ENCODE data around the gene MYO1B.

The MYO1B gene

DNA sequence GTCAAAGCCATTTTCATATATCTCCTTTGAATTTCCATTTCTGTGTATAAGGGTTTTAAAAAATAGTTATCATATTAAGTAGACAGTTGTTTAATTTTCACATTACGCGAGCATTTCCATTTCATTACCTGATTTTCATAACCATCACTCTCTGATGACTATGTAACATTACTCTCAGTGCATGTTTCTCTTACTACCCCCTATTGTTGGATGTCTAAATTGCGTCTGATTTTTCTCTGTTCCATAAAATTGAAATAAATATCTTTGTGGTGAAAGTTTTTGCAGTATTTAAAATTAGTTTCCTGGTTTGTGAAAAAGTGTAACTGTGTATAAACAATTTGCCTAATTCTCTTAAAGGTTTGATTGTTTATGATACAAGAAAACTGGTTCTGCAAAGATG lies 123.8 kb downstream of the MYO1B start:
- no peak for DNase-seq

DNA sequence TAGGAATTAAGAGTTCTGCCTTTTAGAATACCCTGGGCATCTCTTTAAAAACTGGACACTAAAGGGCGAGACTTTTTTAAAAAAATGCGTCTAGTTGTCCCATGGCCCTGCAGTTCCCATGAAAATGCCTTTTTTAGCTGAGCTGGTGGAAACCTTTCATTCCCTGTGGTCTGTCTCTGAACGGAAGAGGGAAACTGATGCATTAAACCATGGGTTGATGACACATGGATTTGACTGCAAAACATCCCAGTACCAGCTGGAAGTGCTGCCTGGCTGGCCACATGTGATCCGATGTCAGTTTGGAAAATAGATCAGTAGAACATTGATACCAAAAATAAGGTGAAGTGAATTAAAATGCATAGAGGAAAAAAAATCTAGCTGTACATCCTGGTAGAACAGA lies 129.2 kb downstream of the MYO1B start:
- no peak for DNase-seq

- no peak for DNase-seq
These were observed 129.7 kb downstream of the MYO1B start for GRCh38 chr2:191374939-191375338.

GRCh38 chr2:191376981-191377629 lies 131.9 kb downstream of the MYO1B start:
- DNase-seq, result peak; percentile 40

- DNase-seq, result no peak
These were observed 134.2 kb downstream of the MYO1B start for GRCh38 chr2:191379375-191379774.

DNA sequence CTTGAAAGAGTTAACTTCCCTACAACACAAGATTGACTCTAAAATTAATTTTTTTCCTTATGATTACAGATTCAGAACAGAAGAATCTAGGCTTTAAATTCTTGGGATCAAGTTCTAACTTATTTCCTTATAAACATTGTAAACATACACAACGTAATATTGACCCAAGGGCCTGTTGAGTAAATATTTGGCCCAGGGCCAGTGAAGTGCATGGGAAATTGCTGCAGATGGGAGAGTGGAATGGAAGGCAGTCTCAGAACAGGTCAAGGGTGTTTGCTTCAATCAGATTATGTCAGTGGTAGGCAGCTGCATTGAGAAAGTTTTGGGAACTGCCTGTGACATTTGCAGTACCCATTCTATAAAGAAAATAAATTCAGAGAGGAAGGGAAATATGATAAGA lies 137.6 kb downstream of the MYO1B start:
- no peak for DNase-seq

- no peak for DNase-seq
These were observed 138.3 kb downstream of the MYO1B start for GRCh38 chr2:191383486-191383885.

- no peak for DNase-seq
These were observed 139.6 kb downstream of the MYO1B start for GRCh38 chr2:191384829-191385228.

- DNase-seq, result no peak
These were observed 140.4 kb downstream of the MYO1B start for GRCh38 chr2:191385416-191386160.

- DNase-seq, result no peak
These were observed 141.8 kb downstream of the MYO1B start for GRCh38 chr2:191386938-191387536.

GRCh38 chr2:191389288-191389687 lies 144.1 kb downstream of the MYO1B start:
- no peak for DNase-seq

- DNase-seq, result no peak
These were observed 146.0 kb downstream of the MYO1B start for GRCh38 chr2:191391171-191391570.

DNA sequence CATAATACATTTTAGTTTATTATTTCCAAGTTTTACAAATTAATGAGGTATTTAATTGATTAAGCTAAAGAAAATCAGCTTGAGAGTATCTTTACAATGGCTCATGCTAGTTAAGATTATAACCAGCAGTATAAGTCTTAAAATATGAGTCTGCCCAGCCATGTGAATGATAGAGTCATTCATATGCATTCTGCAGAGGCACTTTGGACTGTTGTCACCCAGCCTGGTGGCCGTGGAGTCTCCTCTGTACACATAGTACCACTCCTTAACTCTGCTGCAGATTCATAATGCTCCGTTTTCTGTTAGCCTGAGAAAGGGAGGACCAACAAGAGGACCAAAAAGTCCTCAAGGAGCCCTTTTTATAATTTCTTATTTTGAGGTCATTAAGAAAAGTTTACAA lies 148.8 kb downstream of the MYO1B start:
- DNase-seq, result no peak

DNA sequence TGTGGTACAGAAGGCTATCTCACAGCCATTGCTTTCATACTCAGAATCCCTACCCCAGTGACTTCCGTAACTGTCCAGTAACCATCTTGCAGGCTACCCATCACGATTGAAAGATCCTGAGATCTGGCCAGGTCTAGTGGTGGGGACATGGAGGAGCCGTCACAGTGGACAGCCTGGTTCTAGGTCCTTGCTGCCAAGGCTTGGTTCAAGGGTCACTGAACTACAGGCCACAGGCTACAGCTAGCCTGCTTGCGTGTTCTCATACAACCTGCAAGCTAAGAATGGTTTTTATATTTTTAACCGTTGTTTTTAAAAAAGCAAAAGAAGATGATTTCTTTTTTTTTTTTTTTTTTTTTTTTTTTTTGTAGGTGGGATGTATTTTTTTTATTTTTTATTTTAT lies 151.6 kb downstream of the MYO1B start:
- no peak for DNase-seq

GRCh38 chr2:191399601-191400000 lies 154.4 kb downstream of the MYO1B start:
- no peak for DNase-seq

- no peak for DNase-seq
These were observed 156.1 kb downstream of the MYO1B start for GRCh38 chr2:191401287-191401686.

DNA sequence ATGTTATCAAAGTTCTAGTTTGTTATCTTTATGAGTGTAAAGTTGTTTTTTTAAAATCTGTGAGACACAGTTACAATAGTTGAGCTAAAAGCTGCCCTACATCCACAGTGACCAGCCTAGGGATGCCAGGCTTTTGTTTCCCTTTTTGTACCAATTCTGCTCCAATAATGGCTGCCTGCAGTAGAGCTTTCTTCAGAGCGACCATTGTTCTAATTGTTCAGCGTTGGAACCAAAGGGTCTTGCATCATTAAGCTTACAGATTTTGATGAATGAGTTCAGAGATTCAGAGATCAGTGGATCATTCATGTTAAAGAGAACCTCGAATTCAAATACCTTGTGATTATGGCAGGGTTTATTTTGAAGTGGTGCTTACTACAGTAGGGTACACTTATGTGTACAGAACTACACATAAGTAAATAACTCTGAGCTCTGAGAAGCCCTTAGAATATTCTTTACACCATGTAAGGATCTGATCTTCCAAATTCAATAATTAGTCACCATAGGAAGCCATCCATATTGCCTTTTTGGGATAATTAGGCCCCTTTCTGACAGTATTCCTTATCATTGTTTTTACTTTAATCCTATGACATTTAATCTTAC lies 157.9 kb downstream of the MYO1B start:
- DNase-seq, result no peak

- DNase-seq, result no peak
These were observed 159.4 kb downstream of the MYO1B start for GRCh38 chr2:191404568-191404991.

DNA sequence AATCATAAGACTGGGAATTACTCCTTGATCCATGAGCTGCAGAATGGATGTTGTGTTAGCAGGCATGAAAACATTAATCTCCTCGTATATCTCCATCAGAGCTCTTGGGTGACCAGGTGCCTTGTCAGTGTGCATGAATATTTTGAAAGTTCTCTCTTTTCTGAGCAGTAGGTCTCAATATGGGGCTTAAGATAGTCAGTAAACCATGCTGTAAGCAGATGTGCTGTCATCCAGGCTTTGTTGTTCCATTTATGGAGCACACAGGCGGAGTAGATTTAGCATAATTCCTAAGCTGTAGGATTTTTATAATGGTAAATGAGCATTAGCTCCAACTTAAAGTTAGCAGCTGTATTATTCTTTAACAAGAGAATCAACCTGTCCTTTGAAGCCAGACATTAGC lies 160.3 kb downstream of the MYO1B start:
- DNase-seq, result no peak

DNA sequence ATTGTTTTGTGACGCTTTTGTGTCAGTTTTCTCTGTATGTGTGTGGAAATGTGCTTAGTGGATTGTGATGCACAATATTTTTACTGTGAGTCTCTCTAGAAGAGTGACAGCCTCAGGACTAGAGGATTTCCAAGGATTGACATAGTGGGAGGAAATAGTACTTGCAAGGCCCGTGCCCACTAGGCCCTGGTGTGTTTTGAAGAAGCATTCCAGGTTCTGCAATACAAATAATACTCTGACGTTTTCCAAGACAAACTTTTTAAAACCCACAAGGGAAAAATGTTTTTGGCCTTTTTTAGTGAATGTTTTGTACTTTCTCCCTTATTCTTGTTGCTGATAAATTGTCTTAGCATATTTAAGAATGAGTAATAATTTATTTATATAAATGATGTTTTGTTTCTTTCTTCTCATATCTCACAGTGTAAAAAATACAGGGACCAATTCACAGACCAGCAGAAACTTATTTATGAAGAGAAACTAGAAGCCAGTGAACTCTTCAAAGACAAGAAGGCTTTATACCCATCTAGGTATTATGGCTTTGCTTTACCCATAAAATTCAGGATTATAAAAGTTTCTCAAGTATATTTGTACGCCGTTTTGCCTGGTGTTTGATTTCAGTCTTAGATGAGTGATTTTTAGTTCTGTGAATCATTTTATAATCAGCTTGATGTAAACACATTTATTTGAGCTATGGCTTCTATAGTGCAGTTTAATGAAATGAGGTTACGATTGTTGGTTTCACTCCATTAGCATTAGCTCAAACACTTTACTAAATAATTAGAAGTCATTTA lies 165.6 kb downstream of the MYO1B start:
- no peak for DNase-seq

- no peak for DNase-seq
These were observed 166.3 kb downstream of the MYO1B start for GRCh38 chr2:191411472-191411871.

- DNase-seq, result no peak
These were observed 167.1 kb downstream of the MYO1B start for GRCh38 chr2:191412353-191412752.

DNA sequence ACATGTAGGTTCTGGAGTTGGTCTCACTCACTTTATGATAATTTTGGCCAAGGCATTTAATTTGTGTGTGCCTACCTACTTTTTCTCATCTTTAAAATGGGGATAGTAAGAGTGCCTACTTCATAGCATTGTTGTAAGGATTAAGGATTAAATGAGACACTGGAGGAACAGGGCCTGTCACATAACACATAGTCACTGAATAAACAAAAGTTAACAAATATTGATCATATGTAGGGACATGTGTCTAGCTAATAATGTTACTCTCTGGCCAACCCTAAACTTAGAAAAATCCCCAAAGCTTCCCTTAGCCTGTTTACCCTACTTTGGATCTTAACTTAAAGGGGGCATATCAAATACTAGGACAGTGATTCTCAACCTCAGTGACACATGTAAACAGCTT lies 169.9 kb downstream of the MYO1B start:
- DNase-seq, result no peak
